Measurements from ENCODE around the gene RHOB. TPM values are rescaled to one million over a fixed set of nuclear protein-coding genes. Genes with fewer than 3 reads are reported as not detected.

The RHOB gene
- total and polyA plus RNA-seq, 2 of the 13 experiments (the other 11 are each of a cell fraction or from before 2014, with no cell fraction given): 192 to 268 TPM

DNA sequence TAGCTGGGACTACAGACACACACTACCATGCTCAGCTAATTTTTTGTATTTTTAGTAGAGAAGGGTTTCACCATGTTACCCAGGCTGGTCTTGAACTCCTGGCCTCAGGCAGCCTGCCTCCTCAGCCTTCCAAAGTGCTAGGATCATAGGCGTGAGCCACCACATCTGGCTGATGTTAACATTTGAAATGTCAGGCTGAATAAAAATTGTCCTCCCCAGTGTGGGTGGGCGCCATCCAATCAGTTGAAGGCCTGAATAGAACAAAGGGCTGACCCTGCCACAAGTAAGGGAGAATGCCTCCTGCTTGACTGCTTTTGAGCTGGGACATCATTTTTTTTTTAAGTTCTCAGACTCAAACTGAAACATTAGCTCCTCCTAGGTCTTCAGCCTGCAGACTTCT is 21.0 kb upstream of the RHOB start:
- Histone ChIP-seq H3K4me2 (ENCODE audit: low read depth, low read length) (no peak overlapping the region), H4K20me1 (ENCODE audit: insufficient read depth, low read length) (no peaks in the 10 kb centered on the region), H3K36me3 (replicated peaks in 1 of 2; ENCODE audit: control insufficient read depth in 1 of 2, insufficient read depth in 2 of 2, low read length in 2 of 2) (no peaks in the 10 kb centered on the region), H3K4me3 (replicated peaks in 1 of 3; ENCODE audit: insufficient read depth in 1 of 3, low read depth in 2 of 3, low read length in 3 of 3) (no peak overlapping the region), H3K9ac (ENCODE audit: insufficient read depth, low read depth, low read length) (no peak overlapping the region), H3K27me3 (ENCODE audit: control insufficient read depth in 1 of 2, insufficient read depth in 2 of 2, low read length in 2 of 2) (peaks cover 1 to 62% of the 10 kb centered on the region in 2 experiments), H3K4me1 (ENCODE audit: insufficient read depth, low read length) (peaks cover 65% of the 10 kb centered on the region), H3K9me3 (ENCODE audit: low read length) (no peaks in the 10 kb centered on the region), H3K79me2 (ENCODE audit: insufficient read depth, low read length) (no peaks in the 10 kb centered on the region), H2AFZ (ENCODE audit: low read length) (no peak overlapping the region), H3K27ac (ENCODE audit: extremely low read length, insufficient read depth, low read length) (no peak overlapping the region)
- 45% methylated on average over 2 of the region's 2 CpGs for WGBS (ENCODE audit: low lambda C conversion rate)
- in situ Hi-C loops (cut with HindIII; ENCODE audit: extremely low pct_ligation_motif_present, low pct_unique_long_range_greater_than_20kb) (no loop called here), intact Hi-C loops (cut with micrococcal nuclease; ENCODE audit: unreplicated experiment) (no loop called here)
- ChIA-PET POLR2A (interaction anchor here (0.9 to 5.2 kb wide), 2 partner anchors 16 to 21 kb away, joined by 3 to 34 read pairs; partner anchors contain the start of gene RHOB), CTCF (ENCODE audit: low intra/inter-chr PET ratio, low total read pairs) (no interaction called here)
- DNase-seq (ENCODE audit: low spot score) (no peak), FAIRE-seq (no peak), ATAC-seq (no peak)
- no TSS peak for BruUV-seq (replicated peaks)
- no peak for TF ChIP-seq ZNF563 (CRISPR knock-in tag; IDR thresholded peaks at IDR 0.05)
- no peak for TF ChIP-seq ZBTB20 (CRISPR knock-in tag; IDR thresholded peaks at IDR 0.05; ENCODE audit: borderline replicate concordance, low read depth)
- no peak for TF ChIP-seq ZNF749 (CRISPR knock-in tag; IDR thresholded peaks at IDR 0.05; ENCODE audit: borderline replicate concordance)
- TF ChIP-seq RFXAP (CRISPR knock-in tag; IDR thresholded peaks at IDR 0.05; ENCODE audit: borderline replicate concordance): no peak
- no peak for TF ChIP-seq TP53 (CRISPR knock-in tag; conservative IDR thresholded peaks at IDR 0.05)
- TF ChIP-seq, protein P1, sequence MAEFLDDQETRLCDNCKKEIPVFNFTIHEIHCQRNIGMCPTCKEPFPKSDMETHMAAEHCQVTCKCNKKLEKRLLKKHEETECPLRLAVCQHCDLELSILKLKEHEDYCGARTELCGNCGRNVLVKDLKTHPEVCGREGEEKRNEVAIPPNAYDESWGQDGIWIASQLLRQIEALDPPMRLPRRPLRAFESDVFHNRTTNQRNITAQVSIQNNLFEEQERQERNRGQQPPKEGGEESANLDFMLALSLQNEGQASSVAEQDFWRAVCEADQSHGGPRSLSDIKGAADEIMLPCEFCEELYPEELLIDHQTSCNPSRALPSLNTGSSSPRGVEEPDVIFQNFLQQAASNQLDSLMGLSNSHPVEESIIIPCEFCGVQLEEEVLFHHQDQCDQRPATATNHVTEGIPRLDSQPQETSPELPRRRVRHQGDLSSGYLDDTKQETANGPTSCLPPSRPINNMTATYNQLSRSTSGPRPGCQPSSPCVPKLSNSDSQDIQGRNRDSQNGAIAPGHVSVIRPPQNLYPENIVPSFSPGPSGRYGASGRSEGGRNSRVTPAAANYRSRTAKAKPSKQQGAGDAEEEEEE (CRISPR knock-in tag; IDR thresholded peaks at IDR 0.05; ENCODE audit: borderline replicate concordance): no peak
- no peak for TF ChIP-seq ZNF264 (CRISPR knock-in tag; IDR thresholded peaks at IDR 0.05)
- TF ChIP-seq ZBTB7A (CRISPR knock-in tag; IDR thresholded peaks at IDR 0.05): no peak
- no peak for TF ChIP-seq ZNF17 (CRISPR knock-in tag; IDR thresholded peaks at IDR 0.05)
- no peak for TF ChIP-seq SAP130 (CRISPR knock-in tag; IDR thresholded peaks at IDR 0.05; ENCODE audit: low read depth)
- TF ChIP-seq, protein P2, sequence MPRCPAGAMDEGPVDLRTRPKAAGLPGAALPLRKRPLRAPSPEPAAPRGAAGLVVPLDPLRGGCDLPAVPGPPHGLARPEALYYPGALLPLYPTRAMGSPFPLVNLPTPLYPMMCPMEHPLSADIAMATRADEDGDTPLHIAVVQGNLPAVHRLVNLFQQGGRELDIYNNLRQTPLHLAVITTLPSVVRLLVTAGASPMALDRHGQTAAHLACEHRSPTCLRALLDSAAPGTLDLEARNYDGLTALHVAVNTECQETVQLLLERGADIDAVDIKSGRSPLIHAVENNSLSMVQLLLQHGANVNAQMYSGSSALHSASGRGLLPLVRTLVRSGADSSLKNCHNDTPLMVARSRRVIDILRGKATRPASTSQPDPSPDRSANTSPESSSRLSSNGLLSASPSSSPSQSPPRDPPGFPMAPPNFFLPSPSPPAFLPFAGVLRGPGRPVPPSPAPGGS (CRISPR knock-in tag; IDR thresholded peaks at IDR 0.05): no peak
- TF ChIP-seq YEATS2 (CRISPR knock-in tag; IDR thresholded peaks at IDR 0.05; ENCODE audit: borderline replicate concordance): no peak
- no peak for TF ChIP-seq KLF16 (CRISPR knock-in tag; IDR thresholded peaks at IDR 0.05)
